Tibial nerve (tissue), 3 donors: ENCODE results near the gene ATP11C.

Experiments used
- POLR2A ChIP-seq, 2 donors: fragments of 450-650 bp; IDR thresholded peaks; one replicate each; pipeline ENCODE4 v1.6.1; 2017; ENCODE audit warnings: antibody characterized with exemption in 2 of 2, mild to moderate bottlenecking in 2 of 2, moderate library complexity in 2 of 2
- TF ChIP-seq, protein P1 (sequence below), 5 experiments: fragments of 200-600 bp in 3 of 5; fragments of 450-650 bp in 2 of 5; sonication (generic) in 3 of 5; IDR thresholded peaks; one replicate each; pipeline ENCODE4 v1.5.1; 2016 to 2019; ENCODE audit warnings: antibody characterized with exemption in 5 of 5, mild to moderate bottlenecking in 3 of 5, moderate library complexity in 2 of 5

DNA sequence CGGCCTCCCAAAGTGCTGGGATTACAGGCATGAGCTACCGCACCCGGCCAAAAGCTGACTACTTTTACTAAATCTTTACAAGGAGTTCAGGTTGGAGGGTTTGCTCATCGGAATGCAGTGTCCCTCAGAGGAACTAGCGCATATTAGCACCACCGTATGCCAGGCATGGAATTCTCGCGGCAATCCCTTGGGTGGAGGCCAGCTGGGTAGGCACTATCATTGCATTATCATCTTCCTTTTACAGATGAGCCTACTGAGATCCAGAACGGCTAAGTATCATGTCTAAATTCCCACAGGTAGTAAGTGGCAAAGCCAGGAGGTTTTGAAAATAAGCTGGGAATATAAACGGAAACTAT, 38.5 kb upstream of the ATP11C start:
- no peak for TF ChIP-seq POLR2A (IDR thresholded peaks at IDR 0.05)
- TF ChIP-seq, protein P1, sequence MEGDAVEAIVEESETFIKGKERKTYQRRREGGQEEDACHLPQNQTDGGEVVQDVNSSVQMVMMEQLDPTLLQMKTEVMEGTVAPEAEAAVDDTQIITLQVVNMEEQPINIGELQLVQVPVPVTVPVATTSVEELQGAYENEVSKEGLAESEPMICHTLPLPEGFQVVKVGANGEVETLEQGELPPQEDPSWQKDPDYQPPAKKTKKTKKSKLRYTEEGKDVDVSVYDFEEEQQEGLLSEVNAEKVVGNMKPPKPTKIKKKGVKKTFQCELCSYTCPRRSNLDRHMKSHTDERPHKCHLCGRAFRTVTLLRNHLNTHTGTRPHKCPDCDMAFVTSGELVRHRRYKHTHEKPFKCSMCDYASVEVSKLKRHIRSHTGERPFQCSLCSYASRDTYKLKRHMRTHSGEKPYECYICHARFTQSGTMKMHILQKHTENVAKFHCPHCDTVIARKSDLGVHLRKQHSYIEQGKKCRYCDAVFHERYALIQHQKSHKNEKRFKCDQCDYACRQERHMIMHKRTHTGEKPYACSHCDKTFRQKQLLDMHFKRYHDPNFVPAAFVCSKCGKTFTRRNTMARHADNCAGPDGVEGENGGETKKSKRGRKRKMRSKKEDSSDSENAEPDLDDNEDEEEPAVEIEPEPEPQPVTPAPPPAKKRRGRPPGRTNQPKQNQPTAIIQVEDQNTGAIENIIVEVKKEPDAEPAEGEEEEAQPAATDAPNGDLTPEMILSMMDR (IDR thresholded peaks at IDR 0.05), result no peak
